GM18508 (cell line): ENCODE results near the gene CD52.
"Not testable (repeated sequence)": the region's sequence is repeated elsewhere in the genome, so short reads cannot be mapped to it uniquely, and the experiment has no call there.

Experiments
- ATAC-seq: cut with Tn5 transposase; IDR thresholded peaks from one replicate; pipeline ENCODE4 v1.9.1; 2021; ENCODE audit warnings: moderate number of reproducible peaks; ENCODE audit not compliant: insufficient read depth, unreplicated experiment

CD52 gene

DNA sequence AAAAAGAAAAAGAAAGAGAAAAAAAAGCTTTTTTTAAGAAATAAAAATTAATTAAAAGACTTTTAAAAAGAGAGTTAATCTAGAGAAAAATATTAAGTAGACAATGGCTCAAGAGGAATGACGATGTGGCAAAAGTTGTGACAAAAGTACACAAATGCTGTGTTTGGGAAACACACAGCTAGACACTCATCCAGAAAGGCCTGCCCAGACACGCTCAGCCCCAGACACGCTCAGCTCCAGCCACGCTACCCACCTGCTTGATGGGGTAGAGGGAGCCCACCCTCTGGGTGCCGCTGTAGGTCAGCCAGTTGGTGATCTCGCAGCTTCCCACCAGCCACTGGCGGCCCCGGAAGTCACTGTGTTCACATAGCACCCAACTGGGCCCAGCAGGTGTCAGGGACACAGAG is 10.2 kb downstream of the CD52 start:
- ATAC-seq = no peak

- no peak for ATAC-seq
These were observed 10.8 kb downstream of the CD52 start for GRCh38 chr1:26328597-26328996.

GRCh38 chr1:26329380-26329779 is 11.6 kb downstream of the CD52 start:
- ATAC-seq = not testable (repeated sequence)

DNA sequence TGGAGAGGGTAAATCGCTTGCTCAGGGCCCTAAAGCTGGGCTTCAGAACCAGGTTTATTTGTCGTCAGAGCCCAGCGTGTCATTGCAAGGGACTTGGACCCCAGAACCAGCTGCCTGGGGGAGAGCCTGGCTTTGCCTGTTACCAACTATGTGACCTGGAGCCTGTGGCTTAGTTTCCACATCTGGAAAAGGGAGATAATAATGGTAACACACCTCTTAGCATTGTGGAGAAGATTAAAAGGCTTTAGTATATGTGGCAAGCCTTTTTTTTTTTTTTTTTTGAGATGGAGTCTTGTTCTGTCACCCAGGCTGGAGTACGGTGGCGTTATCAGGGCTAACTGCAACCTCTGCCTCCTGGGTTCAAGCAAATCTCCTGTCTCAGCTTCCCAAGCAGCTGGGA is 12.5 kb downstream of the CD52 start:
- ATAC-seq = no peak

DNA sequence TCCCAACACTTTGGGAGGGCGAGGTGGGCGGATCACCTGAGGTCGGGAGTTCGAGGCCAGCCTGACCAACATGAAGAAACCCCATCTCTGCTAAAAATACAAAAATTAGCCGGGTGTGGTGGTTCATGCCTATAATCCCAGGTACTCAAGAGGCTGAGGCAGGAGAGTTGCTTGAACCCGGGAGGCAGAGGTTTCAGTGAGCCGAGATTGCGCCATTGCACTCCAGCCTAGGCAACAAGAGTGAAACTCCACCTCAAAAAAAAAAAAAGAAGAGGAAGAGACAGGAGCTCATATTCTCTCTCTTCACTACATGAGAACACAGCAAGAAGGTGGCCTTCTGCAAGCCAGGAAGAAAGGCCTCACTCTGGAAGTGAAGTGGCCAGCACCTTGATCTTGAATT is 15.6 kb downstream of the CD52 start:
- not testable (repeated sequence) for ATAC-seq

GRCh38 chr1:26335774-26336476 is 18.2 kb downstream of the CD52 start:
- ATAC-seq = no peak

DNA sequence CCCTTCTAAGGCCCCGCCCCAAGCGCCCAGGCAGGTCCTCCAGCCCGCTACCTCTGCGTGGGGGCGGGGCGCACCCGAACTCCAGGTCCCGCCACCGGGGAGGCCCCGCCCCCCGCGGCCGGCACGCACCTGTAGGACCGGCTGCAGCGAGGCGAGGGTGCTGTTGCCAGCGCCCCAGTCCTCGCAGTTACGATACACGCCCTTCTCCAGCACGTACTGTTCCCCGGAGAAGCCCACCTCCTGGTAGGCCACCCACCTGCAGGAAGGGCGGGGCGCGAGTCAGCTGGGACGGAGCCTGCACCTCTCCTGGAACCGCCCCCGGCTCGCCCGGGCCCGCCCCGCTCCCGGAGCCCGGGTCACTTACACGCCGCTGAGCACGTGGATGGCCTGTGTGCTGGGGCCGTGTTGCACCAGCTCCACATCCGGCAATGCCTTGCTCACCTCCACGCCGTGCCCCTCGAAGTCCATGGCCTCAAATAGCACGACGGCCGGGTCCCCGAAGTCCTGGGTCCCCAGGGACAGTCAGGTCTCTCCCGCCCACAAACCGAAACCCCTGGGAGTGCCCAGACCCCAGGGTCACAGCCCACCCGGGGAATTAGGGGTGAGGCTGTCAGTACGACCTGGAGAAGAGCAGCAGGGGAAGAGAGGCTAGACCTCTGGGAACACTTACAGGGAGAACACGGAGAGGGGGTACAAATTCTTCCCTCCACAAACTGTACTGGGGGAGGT is 18.9 kb downstream of the CD52 start:
- ATAC-seq = no peak

DNA sequence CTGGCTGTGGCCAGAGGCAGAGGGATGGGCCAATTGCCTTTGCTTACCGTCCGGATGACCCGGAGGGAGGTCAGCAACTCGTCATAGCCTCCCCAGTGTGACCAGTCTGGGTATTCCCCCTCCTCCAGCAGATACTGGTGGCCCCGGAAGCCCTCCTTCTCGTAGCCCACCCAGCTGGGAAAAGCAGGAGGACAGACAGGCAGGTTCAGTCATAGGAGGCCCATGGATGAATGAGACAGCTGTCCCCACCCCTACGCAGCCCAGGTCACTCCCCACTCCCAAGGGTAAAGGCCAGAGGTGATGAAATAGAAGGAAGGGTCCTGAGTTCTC is 19.4 kb downstream of the CD52 start:
- ATAC-seq = no peak

GRCh38 chr1:26337625-26338024 is 19.9 kb downstream of the CD52 start:
- ATAC-seq = no peak

GRCh38 chr1:26338670-26339069 is 20.9 kb downstream of the CD52 start:
- ATAC-seq = no peak

GRCh38 chr1:26340047-26340481 is 22.3 kb downstream of the CD52 start:
- no peak for ATAC-seq

- no peak for ATAC-seq
These were observed 26.6 kb downstream of the CD52 start for GRCh38 chr1:26344147-26344920.

DNA sequence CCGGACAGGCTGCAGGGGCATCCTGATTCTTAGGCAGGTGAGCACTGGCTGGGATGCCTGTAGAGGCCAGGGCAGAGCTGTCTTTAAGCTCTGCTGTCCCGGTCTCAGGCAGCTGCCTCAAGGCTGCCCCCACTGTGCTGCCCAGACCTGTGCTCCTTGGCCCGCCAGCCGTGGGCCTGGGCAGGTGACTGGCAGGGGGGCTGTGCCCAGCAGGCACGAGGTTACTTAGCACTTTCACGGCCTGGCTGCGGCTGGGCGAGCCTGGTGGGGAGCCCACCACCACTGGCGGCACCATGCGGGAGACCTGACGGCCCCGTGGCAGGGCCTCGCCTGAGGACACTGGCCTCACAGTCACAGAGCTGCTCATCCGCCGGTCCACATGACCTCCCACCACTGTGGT is 28.0 kb downstream of the CD52 start:
- ATAC-seq = no peak

- no peak for ATAC-seq
These were observed 28.7 kb downstream of the CD52 start for GRCh38 chr1:26346274-26347033.

GRCh38 chr1:26349188-26349876 is 31.6 kb downstream of the CD52 start:
- no peak for ATAC-seq

- ATAC-seq = no peak
These were observed 32.1 kb downstream of the CD52 start for GRCh38 chr1:26349877-26350244.

GRCh38 chr1:26350343-26350700 is 32.6 kb downstream of the CD52 start:
- ATAC-seq = no peak

- no peak for ATAC-seq
These were observed 33.2 kb downstream of the CD52 start for GRCh38 chr1:26350701-26351589.
